Upper lobe of left lung (tissue), 6 donors: ENCODE results near the gene CHSY1. TPM values are rescaled to one million over a fixed set of nuclear protein-coding genes. Genes with fewer than 3 reads are reported as not detected.

Experiments used
- ATAC-seq, 2 donors: fragments of 200-7000 bp; cut with Tn5 transposase; one replicate each; pipeline ENCODE4 v1.9.1; 2022; ENCODE audit warnings: mild to moderate bottlenecking in 2 of 2, moderate library complexity in 2 of 2; ENCODE audit not compliant: low FRiP score in 2 of 2
- DNase-seq, 2 donors: peaks; one replicate each; pipeline ENCODE4 v3.0.0-alpha.2; 2019 to 2020
- H3K27ac ChIP-seq, 4 donors: fragments of 200-600 bp; sonication (generic); one replicate each; pipeline ENCODE4 v1.5.1; 2016 to 2019
- H3K27me3 ChIP-seq, 4 donors: fragments of 200-600 bp; sonication (generic); one replicate each; pipeline ENCODE4 v1.5.1; 2017 to 2019
- H3K36me3 ChIP-seq, 4 donors: fragments of 200-600 bp; sonication (generic); one replicate each; pipeline ENCODE4 v1.5.1; 2016 to 2019
- H3K4me1 ChIP-seq, 4 donors: fragments of 200-600 bp; sonication (generic); one replicate each; pipeline ENCODE4 v1.5.1; 2018 to 2019
- H3K4me3 ChIP-seq, 4 donors: fragments of 200-600 bp; sonication (generic); one replicate each; pipeline ENCODE4 v1.5.1; 2017 to 2019; ENCODE audit warnings: mild to moderate bottlenecking in 2 of 4, moderate library complexity in 1 of 4
- H3K9me3 ChIP-seq, 4 donors: fragments of 200-600 bp; sonication (generic); one replicate each; pipeline ENCODE4 v1.5.1; 2018 to 2019
- EP300 ChIP-seq, 4 donors: sonication (generic); formaldehyde crosslinking; IDR thresholded peaks; one replicate each; pipeline ENCODE4 v1.5.1; 2017; ENCODE audit warnings: antibody characterized with exemption in 4 of 4, control low read depth in 2 of 4
- POLR2A ChIP-seq, 4 donors: fragments of 450-650 bp; IDR thresholded peaks; one replicate each; pipeline ENCODE4 v1.5.1; 2016 to 2017; ENCODE audit warnings: antibody characterized with exemption in 4 of 4, mild to moderate bottlenecking in 2 of 4
- POLR2AphosphoS5 ChIP-seq, 2 donors: sonication (generic); formaldehyde crosslinking; IDR thresholded peaks; one replicate each; pipeline ENCODE4 v1.5.1; 2017; ENCODE audit warnings: antibody characterized with exemption in 2 of 2
- whole genome bisulfite sequencing, 2 donors: methylation state at CpG; one replicate each; pipeline ENCODE4 v1.1.5; 2017 to 2018; 5-methylcytosine and 5-hydroxymethylcytosine counted together
- total RNA-seq, 6 donors: library from RNA; depleted of rRNA in 4 of 6; stranded (reverse); fragments of >200 nt in 4 of 6; gene quantifications; one replicate each; pipeline versions ENCODE4 v1.1.0 to v1.2.1, GENCODE V29; 2016 to 2021
- TF ChIP-seq, protein P1 (sequence below), 6 experiments: fragments of 450-650 bp in 4 of 6; fragments of 200-600 bp in 2 of 6; sonication (generic) in 2 of 6; IDR thresholded peaks; one replicate each; pipeline ENCODE4 v1.5.1; 2016 to 2019; ENCODE audit warnings: antibody characterized with exemption in 6 of 6
- donor health status: DM: no; HTN: no; CAD: no; lungs with moderate emphysema.
- donor health status: DM: no; HTN: yes; CAD: no; lungs with severe emphysema.

The CHSY1 gene
- total RNA-seq, 6 donors from 2014 or later, result 12.4 to 38.3 (median 23.7) TPM

DNA sequence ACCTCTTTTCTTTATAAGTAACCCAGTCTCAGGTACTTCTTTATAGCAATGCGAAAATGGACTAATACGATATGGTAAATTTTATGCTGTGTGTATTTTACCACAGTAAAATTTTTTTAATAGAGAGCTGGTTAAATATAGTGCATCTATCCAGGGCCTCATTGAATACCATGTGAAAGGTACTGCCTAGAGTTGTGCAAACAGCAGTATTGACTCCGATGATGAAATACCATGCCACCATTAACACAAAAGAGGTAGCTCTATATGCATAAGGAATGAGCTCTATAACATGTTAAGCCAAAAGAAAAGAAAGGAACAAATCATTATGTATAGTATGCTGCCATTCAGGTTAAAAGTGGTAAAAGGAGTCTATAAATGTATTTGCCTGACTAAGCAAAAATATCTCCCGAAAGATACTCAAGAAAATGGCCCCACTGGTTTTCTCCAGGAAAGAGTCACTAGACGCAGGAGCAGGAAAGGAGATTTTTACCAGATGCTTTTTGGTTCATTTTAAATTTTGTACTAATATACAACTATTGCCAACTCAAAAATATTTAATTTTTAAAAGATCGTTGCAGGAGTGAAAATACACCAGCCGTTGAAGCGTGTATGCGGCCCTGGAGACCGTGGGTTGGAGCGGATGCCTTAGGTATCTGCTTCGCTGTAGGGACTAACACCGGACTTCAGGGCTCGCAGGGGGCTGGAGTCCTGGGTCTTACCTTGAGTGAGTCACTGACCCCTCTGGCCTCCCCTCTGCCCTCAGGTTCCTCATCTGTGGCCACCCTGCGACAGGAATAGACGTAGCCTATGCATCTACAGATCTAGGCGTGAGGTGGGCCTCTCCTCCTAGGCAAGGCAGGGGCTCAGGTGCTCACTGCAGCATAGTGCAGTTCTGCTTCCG, 120.1 kb downstream of the CHSY1 start:
- 90 to 94% methylated on average over 17 of the region's 18 CpGs for WGBS, 2 donors
- no peak for ATAC-seq
- Histone ChIP-seq H3K4me3 (no peak overlapping the region), H3K4me1 (peaks cover 12 to 18% (median 16%) of the 10 kb centered on the region in 4 donors), H3K27me3 (no peaks in the 10 kb centered on the region), H3K9me3 (peaks cover 0 to 3% (median 0%) of the 10 kb centered on the region in 4 donors), H3K36me3 (no peaks in the 10 kb centered on the region), H3K27ac (no peak overlapping the region)
- no peak for DNase-seq
- TF ChIP-seq POLR2A (IDR thresholded peaks at IDR 0.05), result no peak
- TF ChIP-seq, protein P1, sequence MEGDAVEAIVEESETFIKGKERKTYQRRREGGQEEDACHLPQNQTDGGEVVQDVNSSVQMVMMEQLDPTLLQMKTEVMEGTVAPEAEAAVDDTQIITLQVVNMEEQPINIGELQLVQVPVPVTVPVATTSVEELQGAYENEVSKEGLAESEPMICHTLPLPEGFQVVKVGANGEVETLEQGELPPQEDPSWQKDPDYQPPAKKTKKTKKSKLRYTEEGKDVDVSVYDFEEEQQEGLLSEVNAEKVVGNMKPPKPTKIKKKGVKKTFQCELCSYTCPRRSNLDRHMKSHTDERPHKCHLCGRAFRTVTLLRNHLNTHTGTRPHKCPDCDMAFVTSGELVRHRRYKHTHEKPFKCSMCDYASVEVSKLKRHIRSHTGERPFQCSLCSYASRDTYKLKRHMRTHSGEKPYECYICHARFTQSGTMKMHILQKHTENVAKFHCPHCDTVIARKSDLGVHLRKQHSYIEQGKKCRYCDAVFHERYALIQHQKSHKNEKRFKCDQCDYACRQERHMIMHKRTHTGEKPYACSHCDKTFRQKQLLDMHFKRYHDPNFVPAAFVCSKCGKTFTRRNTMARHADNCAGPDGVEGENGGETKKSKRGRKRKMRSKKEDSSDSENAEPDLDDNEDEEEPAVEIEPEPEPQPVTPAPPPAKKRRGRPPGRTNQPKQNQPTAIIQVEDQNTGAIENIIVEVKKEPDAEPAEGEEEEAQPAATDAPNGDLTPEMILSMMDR (IDR thresholded peaks at IDR 0.05), result no peak
- TF ChIP-seq EP300 (IDR thresholded peaks at IDR 0.05), result no peak
- no peak for TF ChIP-seq POLR2AphosphoS5 (IDR thresholded peaks at IDR 0.05)

DNA sequence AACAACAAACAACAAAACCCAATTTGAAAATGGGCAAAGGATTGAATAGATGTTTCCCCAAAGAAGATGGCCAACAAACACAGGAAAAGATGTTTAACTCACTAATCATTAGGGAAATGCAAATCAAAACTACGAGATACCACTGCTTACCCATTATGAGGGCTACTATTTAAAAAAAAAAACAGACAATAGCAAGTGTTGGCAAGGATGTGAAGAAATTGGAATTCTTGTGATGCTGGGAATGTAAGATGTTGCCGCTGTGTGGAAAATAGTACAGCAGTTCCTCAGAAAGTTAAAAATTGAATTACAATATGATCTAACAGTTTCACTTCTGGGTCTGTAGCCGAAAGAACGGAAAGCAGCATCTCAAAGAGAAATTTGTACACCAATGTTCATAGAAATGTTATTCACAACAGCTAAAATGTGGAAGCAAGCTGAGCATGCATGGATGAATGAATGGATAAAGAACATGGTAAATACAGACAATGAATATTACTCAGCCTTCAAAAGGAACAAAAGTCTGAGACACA, 121.9 kb downstream of the CHSY1 start:
- ATAC-seq, result no peak
- Histone ChIP-seq H3K4me1 (peaks cover 16 to 23% (median 16%) of the 10 kb centered on the region in 4 donors), H3K27me3 (no peaks in the 10 kb centered on the region), H3K27ac (no peak overlapping the region), H3K4me3 (no peak overlapping the region), H3K36me3 (no peaks in the 10 kb centered on the region), H3K9me3 (peaks cover 0 to 2% (median 0%) of the 10 kb centered on the region in 4 donors)
- no peak for DNase-seq
- no peak for TF ChIP-seq POLR2A (IDR thresholded peaks at IDR 0.05)
- TF ChIP-seq POLR2AphosphoS5 (IDR thresholded peaks at IDR 0.05), result no peak
- no peak for TF ChIP-seq EP300 (IDR thresholded peaks at IDR 0.05)
- TF ChIP-seq, protein P1 (IDR thresholded peaks at IDR 0.05), result no peak
- 64 to 67% methylated on average over 4 of the region's 4 CpGs for WGBS, 2 donors

DNA sequence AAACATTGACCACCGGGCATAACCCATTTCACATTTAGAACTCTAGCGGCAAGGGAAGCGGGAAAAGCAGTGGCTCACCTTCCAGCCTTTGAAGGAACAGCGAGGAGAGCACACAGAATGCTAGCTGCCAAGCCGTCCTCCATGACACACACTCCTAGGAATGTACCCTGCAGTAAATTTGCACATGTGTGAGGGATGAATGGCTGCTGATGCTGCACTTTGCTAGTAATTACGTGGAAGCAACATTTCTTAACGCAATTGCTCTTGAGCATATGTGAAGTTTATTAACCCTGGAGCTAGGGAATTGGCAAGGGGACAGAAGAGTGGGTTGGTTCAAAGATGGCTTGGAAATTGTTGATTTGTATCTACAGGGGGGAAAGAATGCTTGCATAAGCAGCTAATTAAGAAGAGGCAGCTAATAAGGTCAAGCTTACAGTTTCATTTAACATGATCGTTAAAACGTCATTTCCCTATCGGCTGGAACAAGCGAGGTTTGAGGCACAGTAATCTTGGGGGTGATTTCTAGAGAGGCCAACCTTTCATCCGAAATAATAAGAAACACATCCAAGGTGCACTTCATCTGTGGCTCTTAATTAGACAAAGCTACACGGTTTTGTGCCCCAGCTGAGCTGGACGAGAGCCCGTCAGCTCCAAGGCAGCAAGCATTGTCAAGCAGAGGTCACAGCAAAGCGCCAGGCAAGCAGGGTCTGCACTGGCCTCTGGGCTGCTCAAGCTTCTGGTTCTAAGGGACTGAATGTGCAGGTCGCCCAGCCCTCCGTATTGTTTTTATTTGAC, 123.4 kb downstream of the CHSY1 start:
- no peak for DNase-seq
- Histone ChIP-seq H3K4me1 (peaks cover 16 to 23% (median 16%) of the 10 kb centered on the region in 4 donors), H3K27me3 (no peaks in the 10 kb centered on the region), H3K9me3 (no peaks in the 10 kb centered on the region), H3K4me3 (no peak overlapping the region), H3K27ac (peak overlapping the region; percentile 56 to 79 (median 70)), H3K36me3 (no peaks in the 10 kb centered on the region)
- WGBS, 2 donors, result 84 to 89% methylated on average over 13 to 18 of the region's 18 CpGs
- ATAC-seq, result peak in 1 of 2 donors; percentile 72
- TF ChIP-seq POLR2A (IDR thresholded peaks at IDR 0.05) (no peak), POLR2AphosphoS5 (IDR thresholded peaks at IDR 0.05) (peak in 1 of 2 donors; percentile 45)

DNA sequence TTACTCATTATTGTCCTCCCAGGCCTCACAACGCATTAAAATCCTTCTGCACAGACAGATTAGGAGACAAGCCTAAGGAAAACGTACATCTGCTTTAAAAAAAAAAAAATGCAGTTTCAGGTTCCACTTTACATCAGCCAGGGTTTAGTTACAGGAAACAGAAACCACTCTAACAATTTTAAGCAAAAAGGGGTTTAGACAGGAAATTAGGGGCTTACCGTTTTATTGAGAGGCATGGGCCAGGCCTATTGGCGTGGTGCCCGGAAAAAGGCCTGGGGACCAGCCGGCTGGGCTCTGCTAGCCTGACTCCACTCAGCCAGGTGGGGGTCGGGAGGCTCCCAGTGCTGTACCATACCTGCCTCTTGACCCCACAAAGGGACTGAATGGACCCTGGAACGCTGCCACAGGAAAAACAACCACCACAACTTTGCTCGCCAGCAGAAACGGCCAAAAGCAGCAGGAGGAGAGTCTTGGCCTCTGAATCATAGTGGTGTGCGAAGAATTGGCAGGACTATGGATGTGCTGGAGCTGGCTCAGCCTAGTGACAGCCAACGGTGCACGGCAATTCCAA, 124.3 kb downstream of the CHSY1 start:
- no peaks in the 10 kb centered on the region for H3K9me3 ChIP-seq
- peaks cover 16 to 27% (median 16%) of the 10 kb centered on the region in 4 donors for H3K4me1 ChIP-seq
- peak; percentile 64 to 91 for ATAC-seq
- peak; percentile 33 to 64 for DNase-seq
- no peaks in the 10 kb centered on the region for H3K27me3 ChIP-seq
- no peaks in the 10 kb centered on the region for H3K36me3 ChIP-seq
- TF ChIP-seq POLR2A (IDR thresholded peaks at IDR 0.05) (no peak), EP300 (IDR thresholded peaks at IDR 0.05) (no peak), POLR2AphosphoS5 (IDR thresholded peaks at IDR 0.05) (peak in 1 of 2 donors; percentile 7)
- TF ChIP-seq, protein P1 (IDR thresholded peaks at IDR 0.05), result no peak
- WGBS, 2 donors, result 22 to 23% methylated on average over 13 of the region's 13 CpGs
- H3K27ac ChIP-seq, result peak overlapping the region; percentile 56 to 79 (median 70)
- no peak overlapping the region for H3K4me3 ChIP-seq
